NK-92 (cell line): ENCODE results near the gene TOP2B.

Source experiments
- DNase-seq: peaks from one replicate; lab custom pipeline; 2025; ENCODE audit not compliant: unreplicated experiment; lab: John Stamatoyannopoulos, UW

The TOP2B gene

DNA sequence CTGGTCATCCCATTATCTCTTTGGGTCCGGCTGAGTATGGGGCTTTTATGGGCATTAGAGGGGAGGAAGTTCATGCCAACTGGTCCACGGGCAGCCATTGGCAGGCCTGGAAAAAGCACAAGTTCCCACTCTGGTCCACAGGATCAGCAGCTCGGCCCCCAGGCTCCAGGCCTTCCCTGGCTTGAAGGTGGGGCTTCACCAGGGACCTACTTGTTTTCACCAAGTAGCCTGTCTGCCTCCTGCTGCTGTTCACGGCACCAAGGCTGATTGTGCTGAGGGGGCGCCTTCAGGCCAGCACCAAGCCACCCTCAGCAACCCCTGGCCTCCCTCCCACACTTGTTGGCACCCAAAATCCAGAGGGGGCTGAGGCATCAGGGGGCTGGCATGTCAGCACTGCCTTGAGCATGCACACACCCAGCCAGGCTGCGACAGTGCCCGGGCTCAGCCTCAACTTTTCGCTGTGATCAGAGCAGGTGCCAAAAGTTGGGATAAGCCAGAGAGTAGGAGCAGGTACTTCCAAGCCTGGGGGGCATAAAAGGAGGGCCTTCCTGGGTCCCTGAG lies 9.1 kb upstream of the TOP2B start:
- DNase-seq: no peak

DNA sequence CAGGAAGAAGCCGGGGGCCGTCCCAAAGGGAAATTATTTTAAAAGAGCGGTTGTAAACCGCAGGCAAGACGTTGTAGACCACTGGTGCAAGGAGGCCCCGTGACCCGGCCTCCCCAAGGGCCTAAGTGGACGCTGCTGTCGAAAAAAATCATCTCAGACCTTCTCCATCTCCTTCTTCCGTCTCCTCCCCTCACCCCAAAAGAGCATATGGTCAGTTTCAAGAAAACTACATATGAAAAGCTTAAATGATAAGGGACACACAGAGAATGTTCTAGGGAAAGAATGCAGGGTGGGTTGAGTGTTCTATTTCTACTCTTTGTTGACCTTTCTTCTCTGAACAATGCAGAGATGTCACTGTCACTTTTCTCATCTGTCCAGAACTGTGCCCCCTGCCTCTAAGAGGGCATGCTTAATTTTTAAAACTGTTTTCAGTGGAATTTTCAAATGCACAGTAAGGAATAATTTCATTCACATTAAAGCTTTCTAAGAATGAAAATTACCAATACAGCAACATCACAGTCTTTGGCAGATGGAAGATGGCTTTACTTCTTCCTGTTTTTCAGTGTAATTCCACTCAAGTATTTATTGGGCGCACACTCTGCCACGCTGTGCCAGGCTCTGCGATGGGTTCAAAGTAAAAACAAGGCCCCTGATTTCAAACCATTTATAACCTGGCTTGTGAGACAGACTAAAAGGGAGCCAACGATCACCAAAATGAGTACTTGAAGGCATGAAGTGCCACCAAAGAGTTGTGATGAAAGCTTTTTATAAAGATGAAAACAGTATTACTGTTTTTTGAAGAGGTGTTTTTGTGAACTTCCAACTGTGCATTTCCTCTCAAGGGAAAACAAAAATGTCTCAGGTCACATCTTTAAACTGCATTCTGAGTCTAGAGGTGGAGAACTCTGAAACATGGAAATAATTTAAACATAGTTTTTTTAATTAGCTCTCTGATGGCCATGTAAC lies 891 bp upstream of the TOP2B start:
- DNase-seq: no peak

DNA sequence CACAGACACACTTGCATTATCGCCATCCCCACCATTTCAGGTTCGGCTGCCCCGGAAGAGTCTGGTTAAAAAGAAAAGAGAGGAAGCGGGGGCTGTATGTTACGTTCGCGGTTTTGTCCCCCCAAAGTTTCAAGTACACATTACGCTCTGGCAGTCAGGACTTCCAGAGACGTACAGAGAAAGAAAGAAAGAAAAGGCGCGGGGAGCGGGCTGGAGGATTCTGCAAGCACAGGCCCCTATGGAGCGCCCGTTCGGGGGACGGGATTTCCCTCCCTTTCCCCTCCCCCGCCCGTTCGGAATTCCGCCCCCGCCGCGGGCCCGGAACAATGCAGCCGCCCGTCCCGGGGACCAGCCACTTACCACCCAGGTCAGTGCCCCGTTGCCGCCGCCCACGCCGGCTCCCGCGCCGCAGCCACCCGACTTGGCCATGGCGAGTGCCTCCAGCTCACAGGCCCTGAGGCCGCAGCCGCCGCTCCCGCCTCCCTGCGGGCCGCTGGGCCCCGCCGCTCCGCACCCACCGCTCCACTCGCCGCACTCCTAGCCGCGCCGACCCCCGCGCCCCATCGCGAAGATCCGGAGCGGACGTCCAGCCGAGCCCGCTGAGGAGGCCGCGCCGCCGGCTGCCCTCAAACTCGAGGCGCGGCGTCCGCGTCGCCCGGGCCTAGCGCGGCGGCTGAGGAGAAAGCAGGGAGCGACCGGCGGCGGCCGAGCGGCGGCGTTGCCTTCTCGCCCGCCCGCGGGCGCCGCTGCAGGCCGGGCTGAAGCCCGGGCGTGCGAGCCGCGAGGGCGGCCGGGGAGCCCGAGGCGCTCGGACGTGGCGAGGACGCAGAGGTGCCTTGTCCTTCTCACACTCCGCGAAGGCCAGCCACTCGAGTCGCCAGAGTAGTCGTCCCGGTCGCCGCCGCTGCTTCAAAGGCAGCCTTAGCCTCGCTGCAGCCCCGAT lies 567 bp downstream of the TOP2B start:
- DNase-seq: no peak

DNA sequence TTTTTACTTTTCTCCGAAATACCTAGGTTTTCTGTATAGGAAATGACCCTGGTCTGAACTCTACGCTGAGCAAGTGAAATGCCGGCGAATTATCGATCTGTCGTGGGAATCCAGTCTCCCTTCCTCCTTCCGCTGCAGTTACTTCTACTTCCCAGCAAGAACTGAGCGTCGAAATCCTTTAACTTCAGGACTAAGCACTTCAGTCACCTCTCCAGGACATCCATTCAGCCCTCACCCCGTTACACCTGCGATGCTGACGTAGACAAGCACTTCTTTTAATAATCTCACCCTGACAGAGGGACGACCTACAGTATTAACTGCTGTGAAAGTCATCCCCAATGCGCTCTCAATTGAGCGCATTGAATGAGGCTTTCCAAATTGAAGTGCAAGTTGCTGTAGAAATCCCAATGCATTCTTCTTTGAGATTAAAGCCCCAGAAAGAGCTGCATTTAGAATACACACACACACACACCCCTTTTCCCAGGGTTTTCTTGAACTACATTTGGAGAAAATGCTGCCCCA lies 1.3 kb downstream of the TOP2B start:
- no peak for DNase-seq

DNA sequence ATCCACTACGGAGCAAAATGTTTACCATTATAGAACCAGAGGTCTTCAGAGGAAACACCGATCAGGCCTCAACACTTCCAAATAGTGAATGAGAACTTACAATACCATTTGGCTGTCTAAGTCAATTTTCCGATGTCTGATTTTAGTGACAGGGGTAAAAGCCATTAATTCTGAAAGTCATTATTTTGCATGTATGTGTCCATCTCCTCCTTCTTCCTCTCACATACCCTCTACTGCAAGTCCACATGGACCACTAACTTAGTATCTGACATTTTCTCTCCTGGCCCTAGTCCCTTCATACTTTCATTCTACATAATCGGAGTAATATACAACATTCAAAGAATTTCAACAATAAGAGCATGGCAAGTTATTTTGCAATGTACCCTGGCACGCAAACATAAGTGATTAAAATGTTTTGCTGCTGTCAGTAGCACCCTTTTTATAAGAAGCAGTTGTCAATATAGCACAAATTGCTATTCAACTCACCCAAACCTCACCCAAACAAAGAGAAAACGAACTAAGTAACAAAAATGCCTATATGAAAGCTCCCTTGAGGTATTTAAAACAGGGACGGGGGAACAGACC lies 1.9 kb downstream of the TOP2B start:
- no peak for DNase-seq

DNA sequence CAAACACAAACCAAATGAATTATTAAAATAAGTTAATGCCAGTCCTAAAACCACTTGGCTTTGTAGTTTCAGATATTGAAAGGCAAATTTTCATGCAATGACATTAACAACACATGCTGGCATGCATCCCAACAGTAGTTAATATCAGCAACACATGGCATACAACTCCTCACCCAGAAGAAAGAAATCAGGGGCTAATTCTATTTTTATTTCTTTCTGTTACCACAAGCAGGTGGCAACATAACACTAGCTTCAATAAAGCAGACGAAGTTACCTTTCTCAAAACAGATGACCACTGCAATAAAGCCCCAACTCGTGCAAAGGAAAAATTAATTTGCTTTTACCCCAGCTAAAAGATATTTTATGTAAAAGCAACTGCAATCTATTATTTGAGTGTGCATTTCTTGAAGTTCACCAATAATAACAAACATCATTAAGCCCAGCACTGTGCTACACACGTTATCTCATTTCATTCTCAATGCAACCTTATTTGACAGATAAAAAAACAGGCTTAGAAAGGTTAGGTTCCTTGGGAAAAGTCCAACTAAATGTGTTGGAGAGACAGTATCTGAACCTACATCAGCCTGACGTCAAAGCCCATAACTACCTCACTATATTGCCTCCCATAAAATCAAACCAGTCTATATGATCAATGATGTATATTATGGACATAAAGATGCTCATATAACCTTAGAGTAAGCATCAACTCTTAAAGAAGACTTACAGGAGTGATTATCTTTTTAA lies 2.8 kb downstream of the TOP2B start:
- DNase-seq: no peak

DNA sequence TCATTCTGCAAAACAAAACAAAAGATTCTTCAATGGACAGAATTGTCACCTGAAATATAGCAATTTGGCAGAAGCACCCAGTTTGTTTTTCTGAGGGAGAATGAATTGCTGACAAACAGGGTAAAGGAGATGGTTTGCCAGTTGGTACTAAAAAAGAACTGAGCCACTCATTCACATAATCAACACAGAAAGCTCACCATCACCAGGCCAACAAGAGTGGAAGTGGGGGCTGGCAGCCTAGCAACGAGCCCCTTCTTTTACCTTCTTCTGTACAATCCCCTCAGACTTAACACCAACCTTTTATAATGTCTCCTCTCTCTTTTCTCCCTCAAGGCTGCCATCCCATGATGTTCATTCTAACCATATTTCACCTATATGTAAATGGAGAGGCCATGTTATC lies 5.9 kb downstream of the TOP2B start:
- DNase-seq: no peak

DNA sequence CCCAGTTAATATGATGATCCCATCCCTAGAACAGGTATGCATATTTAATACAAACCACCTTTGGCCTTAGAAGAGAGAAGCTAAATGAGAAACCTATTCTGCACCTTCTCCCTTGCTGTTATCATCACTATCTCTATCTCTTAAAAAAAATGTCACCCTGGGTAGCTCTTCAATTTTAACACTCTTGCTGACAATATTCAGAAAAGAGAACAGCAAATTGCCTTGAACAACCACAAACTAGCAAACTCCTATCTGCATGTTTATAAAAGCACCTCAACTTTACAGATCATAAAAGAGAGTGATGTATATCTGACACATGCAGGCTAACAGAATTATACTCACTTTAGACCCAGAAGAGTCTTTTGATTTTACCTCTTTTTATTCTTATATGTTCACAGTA lies 7.4 kb downstream of the TOP2B start:
- no peak for DNase-seq

DNA sequence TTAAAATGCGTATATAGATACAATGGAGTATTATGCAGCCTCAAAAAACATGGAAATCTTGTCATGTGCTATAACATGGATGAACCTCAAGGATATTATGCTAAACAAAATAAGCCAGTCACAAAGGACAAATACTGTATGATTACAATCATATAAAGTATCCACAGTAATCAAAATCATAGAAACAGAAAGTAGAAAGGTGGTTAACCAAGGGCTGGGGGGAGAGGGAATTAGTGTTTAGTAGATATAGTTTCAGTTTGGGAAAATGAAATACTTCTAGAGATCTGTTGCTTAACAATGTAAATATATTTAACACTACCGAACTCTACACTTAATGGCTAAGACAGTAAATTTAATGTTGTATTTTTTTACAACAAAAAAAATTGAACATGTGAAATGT lies 9.0 kb downstream of the TOP2B start:
- no peak for DNase-seq

DNA sequence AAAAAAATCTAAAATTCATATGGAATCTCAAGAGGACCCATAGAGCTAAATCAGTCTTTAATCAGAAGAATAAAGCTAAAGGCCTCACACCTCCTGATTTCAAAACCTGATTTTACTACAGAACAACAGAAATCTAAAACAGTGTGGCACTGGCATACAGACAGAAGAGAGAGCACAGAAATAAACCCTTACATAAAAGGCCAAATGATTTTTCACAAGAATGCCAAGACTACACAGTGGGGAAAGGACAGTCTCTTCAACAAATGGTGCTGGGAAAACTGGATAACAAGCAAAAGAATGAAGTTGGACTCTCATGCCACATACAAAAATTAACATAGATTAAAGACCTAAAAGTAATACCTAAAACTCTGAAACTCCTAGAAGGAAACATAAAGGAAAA lies 10.1 kb downstream of the TOP2B start:
- DNase-seq: no peak

DNA sequence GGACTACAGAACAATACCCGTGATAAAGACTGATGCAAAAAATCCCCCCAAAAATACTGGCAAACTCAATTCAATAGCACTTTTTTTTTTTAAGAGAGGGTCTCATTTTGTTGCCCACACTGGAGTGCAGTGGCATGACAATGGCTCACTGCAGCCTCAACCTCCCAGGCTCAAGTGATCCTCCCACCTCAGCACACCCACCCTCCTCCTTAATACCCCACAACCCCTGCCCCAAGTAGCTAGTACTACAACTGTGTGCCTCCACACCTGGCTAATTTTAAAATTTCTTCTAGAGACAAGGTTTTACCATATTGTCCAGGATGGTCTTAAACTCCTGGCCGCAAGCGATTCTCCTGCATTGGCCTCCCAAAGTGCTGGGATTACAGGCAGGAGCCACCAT lies 11.4 kb downstream of the TOP2B start:
- no peak for DNase-seq

DNA sequence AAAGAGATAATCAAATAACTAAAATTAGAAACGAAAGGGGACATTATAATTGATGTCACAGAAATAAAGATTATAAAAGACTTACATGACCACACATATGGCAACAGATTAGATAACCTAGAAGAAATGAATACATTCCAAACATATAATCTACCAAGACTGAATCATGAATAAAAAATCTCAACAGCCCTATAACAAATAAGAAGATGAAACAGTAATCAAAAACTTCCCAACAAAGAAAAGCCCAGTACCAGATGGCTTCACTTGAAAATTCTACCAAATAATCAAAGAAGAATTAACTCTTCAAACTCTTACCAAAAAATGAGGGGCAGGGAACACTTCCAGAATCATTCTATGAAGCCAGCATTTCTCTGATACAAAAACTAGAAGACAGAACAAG lies 11.8 kb downstream of the TOP2B start:
- DNase-seq: no peak

DNA sequence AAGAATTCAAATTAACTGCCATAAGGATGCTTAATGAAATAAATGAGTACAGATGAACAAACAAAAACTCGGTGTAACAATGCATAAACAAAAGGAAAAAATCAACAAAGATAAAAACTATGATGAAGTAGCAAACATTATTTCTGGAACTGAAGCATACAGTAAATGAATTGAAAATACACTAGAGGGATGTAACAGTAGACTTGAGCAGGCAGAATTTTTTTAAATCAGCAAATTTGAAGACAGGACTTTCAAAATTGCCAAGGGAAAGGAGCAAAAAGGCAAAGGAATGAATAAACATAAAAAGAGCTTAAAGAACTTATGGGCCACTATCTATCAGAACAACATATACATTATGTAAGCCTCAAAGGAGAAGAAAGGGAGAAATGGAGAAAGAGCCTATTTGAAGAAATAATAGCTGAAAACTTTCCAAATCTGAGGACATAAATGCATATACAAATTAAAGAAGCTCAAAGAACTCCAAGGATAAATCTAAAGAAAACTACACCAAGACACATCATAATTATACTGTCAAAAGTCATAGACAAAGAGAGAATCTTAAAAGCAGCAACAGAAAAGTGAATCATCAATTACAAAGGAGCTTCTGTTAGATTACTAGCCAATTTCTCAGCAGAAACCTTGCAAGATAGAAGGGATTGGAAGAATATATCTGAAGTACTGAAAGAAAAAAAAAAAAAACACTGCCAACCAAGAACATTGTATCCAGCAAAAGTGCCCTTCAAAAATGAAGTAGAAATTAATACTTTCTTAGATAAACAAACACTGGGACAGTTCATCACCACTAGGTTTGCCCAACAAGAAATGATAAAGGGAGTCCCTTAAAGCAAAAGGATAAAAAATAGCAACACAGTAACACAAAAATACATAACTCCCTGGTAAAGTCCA lies 15.5 kb downstream of the TOP2B start:
- no peak for DNase-seq

DNA sequence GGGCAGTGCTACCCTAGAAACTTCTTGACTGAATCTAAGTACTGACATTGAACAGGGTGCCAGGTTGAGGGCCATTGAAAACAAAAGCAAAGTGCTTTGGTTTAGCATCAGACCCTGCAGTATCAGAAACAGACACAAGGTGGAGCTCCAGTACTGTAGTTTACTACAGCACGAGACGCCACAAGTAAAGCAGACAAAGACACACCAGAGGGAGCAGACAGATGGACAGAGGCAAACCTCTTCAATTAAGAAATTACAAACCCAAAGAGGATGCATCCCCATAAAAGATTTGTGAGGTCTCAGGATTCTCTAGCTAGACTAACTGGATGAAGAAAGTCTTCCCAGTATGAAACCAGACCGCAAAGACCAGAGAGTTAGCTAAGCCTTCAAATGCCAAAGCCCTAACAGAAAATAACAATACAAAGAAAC lies 16.6 kb downstream of the TOP2B start:
- DNase-seq: peak; percentile 52

DNA sequence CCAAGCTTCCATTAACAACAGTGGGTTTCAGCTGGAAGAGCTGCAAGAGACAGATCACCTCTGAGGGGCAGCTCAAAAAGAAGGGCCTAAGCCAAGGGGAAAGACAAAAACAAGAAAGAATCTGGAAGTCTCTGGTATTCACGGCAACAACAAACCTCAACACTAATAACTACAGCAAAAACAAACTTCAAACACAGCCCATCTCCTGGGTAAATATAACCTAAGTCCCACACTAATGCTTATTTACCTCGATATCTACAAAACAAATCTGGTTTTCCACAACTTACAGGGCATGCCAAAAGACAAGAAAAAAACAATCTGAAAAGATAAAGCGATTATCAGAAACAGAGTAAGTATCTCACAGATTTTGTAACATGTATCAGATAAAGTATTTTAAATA lies 29.7 kb downstream of the TOP2B start:
- DNase-seq: no peak

DNA sequence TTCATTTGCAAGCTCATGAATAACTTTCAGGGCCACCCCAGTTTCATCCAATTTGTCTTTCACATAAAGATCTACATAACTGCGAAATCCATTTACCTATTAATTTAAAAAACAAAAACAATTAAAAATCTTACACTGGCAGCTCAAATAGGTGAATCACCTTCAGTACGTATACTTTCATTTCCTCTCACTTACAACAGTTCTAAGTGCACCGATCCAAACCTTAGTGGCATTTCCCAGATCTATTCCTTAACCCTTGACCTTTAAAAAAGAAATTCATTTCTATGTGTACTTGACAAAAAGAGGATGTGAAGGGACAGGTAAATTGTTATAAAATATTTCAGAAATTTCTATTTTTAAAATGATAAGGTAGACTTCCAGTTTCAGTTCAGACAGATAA lies 30.8 kb downstream of the TOP2B start:
- DNase-seq: no peak

DNA sequence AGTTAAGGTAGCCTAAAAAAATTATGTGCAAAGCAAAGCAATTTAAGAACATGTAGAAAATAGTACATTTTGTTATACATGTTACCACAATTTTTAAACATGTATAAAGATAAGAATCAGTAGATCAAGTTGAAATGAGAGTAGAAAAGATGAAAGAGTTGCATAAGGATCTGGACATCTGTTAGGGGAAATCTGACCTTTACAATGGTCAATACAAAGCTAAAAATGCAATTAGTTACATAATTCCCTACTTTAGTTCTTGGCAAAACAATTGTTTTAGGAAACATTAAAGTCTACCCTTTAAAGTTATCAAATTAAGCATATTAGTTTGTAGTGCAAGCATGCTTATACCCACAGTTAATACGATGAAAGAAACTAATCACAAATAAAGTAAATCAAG lies 32.7 kb downstream of the TOP2B start:
- DNase-seq: no peak

DNA sequence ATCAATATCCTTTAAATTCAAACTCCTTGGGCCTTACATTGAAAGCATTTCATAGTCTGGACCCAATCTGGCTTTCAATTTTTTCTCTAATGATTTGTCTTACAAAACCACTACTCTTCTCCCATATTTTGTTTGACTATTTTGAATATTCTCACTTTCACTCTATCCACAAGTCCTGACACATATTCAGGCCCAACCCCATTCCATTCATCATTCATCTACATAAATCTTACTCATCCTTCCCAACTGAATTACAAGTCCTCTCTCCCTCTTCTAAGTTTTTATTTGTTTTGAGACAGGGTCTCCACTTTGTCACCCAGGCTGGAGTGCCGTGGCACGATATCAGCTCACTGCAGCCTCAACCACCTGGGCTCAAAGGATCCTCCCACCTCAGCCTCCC lies 43.6 kb downstream of the TOP2B start:
- no peak for DNase-seq

DNA sequence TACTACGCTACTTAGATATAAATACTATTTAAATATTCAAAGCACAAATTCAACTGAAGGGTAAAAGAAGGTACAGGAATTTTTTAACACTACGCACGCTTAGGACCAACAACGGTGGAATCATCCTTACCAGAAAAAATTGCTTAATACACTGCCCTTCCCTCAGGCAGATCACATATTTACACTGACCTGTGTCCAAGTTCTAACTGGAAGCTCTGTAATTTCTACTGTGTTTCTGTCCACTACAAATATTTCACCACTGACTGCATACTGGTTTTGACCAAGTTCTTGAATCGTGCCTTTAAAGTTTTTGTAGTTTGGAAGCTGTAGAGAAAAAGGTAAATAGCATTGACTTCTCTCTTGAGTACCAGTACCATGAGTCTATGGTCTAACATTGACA lies 44.2 kb downstream of the TOP2B start:
- no peak for DNase-seq
